ENCODE results near the gene TREH. TPM values are rescaled to one million over a fixed set of nuclear protein-coding genes. Genes with fewer than 3 reads are reported as not detected.
A peak's percentile ranks its signal among the peaks of the same experiment; 100 is the strongest.
"Not testable (repeated sequence)": the region's sequence is repeated elsewhere in the genome, so short reads cannot be mapped to it uniquely, and the experiment has no call there.

Gene TREH
- total RNA-seq, 2 donors from 2014 or later, result not detected

DNA sequence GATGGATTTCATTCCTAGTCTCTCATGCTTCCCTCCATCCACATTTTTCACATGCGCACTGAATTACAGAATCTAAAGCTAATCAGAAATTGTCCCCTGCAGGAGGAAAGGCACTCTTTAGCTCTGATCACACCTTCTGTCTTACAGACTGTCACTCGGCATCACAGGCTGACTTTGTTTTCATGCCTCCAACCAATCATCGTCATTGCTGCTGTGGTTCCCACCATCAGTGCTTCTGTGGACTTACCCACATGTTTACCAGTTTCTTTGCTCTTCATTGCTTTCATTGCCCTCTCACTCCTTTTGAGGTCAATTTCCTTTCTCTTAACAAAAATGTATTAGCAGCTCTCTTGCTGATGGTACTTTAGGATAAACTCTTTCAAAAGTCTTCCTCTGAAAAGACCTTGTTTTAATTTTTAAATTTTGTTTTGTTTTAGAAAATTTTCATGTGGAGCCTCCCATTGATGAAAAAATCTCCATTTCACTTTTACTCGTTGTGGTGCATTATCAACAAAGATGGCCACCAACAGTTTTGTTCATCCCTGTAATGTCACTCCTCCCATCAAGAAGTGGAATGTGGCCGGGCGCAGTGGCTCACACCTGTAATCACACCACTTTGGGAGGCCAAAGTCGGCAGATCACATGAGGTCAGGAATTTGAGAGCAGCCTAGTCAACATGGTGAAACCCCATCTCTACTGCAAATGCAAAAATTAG, 20.2 kb upstream of the TREH start:
- intact Hi-C loops (cut with DNase I), result loop anchor here in 1 of 2 donors (10.0 kb wide), 1 partner anchor 255 kb away; the partner anchor contains the start of gene UPK2
- peak in 1 of 2 donors; percentile 57 for ATAC-seq
- no peak for DNase-seq

DNA sequence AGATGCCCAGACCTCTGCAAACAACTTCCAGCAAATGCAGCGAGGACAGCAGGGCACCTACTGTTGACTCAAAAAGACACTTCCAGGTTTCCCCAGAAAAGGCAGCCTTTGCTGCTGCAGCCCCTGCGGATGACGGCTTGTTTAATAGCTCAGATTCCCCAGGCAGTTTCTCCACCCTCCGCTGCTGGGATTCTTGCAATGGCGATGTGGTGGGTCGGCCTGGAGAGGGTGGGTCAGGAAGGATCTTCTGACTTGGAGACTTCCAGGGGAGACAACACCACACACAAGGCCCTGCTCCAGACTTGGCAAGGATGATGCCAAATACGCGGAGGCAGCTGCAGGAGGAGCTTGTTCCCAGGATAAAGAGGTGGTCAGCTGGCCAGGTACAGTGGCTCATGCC, 17.9 kb upstream of the TREH start:
- DNase-seq (no peak), ATAC-seq (no peak)
- intact Hi-C loops (cut with DNase I), result loop anchor here in 1 of 2 donors (10.0 kb wide), 1 partner anchor 257 kb away; the partner anchor contains the start of gene UPK2

DNA sequence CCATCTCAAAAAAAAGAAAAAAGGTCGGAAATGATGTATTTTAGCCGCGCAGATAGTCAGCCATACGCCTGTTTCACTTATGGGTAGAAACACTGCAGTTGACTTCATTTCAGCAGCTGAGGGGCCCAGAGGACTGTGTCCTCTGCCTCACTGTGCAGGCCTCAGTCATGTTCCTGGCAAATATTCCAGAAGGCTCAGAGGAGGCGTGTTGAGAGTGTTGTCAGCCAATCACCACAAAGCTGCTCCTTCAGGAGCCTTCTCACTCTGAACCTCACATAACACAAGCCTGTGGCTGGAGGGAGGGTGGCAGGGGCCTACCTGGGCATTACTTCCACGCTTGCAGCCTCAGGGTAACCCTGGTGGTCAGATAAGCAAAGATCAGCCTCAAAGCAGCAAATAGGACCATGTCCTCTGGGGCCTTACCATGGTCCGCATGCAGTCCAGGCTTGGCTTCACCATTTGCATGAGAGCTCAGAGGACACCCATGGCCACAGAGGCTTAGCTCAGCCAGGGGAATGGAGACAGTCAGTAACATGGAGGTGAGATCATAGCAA, 17.3 kb upstream of the TREH start:
- DNase-seq, result no peak
- intact Hi-C loops (cut with DNase I), result loop anchor here in 1 of 2 donors (10.0 kb wide), 1 partner anchor 258 kb away; the partner anchor contains the start of gene UPK2
- peak in 1 of 2 donors; percentile 75 for ATAC-seq

DNA sequence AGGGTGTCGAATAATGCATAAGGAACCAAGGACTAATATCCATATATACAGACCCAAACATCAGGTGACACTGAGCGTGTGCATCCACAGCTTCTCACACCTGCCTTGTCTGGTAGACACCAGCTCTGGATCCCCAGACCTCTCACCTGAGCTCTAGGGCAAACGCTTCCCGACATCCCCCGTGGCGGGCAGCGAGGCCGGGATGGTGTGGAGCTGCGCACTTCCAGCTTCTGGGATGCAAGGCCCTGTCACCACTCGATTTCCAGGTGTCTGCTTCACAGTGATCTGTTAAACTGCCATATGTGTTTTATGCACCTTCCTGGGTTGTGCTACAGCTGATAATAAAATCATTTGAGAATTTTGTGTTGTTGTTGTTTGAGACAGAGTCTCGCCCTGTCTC, 15.3 kb upstream of the TREH start:
- intact Hi-C loops (cut with DNase I), result loop anchor here in 1 of 2 donors (10.0 kb wide), 1 partner anchor 260 kb away; the partner anchor contains the start of gene UPK2
- ATAC-seq, result no peak
- DNase-seq, result no peak

DNA sequence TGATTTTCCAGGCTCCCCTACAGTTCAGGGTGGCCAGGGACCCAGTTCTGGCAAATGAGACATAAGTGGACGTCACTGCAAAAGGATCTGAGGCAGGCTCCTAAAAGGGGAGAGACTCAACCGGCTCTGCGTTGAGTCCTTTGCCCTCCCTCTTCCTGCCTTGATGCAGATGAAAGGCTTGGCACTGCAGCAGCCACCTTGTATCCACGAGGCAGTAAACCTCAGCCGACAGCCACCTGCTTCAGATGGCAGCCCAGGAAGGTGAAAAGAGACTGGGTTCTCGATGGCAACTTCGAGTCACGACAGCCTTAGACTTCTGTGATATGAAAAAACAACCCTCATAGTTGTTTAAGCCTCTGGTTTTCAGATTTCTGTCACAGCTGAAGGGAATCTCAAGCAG, 14.7 kb upstream of the TREH start:
- DNase-seq (no peak), ATAC-seq (no peak)
- intact Hi-C loops (cut with DNase I), result loop anchor here in 1 of 2 donors (10.0 kb wide), 1 partner anchor 261 kb away; the partner anchor contains the start of gene UPK2

DNA sequence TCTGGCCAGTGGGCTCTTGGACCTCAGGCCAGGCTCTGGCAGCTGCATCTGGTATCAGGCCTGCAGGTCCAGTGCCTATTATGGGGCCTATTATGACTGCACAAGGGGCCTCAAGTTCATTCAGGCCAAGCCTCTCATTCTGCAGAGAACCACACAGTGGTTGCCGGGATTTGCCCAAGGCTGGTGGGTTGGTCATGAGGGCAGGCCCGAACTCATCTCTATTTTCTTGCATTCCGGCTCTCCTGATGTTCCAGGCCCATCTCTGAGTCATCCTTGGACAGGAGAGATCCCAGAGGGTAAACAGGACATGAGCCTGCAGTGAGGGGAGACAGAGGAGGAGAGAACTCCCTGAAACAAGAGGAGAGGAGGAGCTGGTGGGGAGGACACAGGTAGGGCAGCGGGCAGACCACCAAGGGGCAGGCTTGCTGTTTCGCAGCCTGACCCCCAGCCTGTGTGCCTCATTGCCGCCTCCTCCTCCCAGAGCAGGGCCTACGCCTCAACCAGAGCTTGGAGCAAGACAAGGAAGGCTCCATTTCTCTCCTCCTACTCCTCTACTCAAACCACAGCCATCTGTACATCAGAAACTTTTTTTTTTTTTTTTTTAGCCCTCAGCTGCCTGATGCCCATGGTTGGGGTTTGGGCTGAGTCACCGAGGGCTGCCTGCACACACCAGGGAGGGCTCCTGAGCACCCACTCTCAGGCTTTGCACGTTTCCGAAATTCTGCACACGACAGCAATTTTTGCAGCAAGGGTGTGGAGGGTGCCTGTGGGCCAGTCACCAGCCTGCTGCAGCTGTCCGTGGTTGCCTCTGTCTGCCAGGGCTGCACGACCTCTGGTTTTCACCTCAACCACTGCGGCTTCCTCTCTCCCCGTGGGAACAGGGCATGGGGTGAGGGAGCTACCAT, 12.7 kb upstream of the TREH start:
- intact Hi-C loops (cut with DNase I), result loop anchor here (2.0 to 10.0 kb wide), 3 partner anchors 239 to 265 kb away; partner anchors contain the start of gene UPK2 (in 2 of the 2)
- DNase-seq, result no peak
- no peak for ATAC-seq

DNA sequence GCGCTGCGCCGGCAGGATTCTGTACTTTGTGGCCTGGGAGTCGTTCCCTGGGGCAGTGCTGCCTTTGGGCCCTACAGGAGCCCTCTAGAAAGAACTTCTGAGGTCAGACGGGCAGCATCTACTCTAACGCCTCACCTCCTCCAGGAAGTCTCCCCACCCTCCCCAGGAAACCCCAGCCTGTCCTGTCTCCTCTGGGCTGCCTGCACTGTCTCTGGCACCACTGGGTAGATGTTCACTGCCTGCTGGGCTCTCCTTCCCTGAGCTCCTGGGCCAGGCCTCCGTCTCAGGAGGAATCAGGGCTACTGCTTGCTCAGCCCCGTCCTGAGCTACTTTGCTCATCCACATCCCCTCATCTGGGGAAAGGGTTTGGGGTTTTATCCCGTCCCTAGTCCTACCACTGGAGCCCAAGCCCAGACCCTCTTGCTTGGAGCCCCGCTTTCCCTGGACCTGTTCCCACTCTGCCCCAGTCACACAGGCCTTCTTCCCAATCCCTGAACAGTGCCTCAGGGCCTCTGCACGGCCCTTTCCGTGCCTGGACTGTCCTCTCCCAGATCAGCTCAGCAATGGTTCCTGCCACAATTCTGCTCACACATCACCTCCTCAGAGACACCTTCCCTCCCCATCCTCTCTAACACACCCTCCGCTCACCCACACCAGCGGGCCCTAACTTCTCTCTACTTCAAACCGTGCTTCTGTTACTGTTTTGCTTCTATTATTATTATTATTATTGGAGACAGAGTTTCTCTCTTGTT, 11.3 kb upstream of the TREH start:
- intact Hi-C loops (cut with DNase I), result loop anchor here (2.0 to 10.0 kb wide), 3 partner anchors 240 to 266 kb away; partner anchors contain the start of gene UPK2 (in 2 of the 2)
- no peak for DNase-seq
- ATAC-seq, result peak in 1 of 2 donors; percentile 1

DNA sequence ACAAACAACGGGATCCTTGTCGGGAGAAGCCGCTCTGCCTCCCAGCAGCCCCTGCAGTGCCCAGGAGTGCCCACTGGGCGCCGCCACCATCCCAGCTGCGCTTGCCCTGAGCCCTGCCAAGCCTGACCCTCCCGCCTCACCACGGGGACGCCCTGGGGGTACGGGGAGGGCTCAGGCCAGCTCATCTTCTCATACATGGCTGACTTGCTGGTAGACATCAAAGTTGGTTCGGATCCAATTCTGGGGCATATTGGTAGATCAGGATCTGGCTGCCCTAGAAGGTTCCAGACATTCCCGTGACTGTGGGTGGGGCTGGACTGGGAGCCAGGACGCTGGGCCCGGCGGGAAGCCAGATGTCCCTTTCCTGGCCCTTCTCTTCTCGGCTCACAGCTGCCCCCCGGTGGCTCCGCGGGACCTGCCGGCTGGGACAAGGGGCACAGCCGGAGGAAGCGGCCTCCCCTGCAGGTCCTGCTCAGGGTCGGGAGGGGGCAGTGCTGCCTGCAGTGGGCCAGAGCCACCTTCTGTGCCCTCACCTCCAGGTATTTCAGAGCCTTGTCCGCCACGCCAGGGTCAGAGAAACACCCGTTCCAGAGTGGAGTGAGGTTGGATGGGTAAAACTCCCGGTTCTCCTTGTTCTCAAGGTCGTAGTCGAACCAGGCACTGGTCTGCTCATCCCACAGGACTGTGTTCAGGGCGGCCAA, 10.6 kb upstream of the TREH start:
- DNase-seq, result peak; percentile 86
- intact Hi-C loops (cut with DNase I), result loop anchor here (2.0 to 10.0 kb wide), 3 partner anchors 241 to 267 kb away; partner anchors contain the start of gene UPK2 (in 2 of the 2)
- ATAC-seq, result peak; percentile 96

DNA sequence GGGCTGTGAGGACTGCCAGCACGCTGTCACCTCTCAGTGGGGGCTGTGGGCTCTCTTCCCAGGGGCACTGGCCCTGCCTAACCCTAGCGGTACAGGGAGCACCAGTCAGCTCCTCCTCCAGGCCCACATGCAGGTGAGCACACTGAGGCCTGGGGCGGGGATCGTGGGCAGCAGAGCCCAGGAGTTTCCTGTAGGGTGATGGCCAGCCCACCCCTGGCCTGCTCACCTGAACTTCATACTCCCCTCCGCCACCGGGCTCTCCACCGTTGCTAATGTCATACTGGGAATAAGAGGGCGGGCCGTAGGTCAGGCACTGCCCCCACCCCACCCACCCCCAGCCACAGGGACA, 10.0 kb upstream of the TREH start:
- no peak for DNase-seq
- peak in 1 of 2 donors; percentile 9 for ATAC-seq
- intact Hi-C loops (cut with DNase I), result no loop called here

DNA sequence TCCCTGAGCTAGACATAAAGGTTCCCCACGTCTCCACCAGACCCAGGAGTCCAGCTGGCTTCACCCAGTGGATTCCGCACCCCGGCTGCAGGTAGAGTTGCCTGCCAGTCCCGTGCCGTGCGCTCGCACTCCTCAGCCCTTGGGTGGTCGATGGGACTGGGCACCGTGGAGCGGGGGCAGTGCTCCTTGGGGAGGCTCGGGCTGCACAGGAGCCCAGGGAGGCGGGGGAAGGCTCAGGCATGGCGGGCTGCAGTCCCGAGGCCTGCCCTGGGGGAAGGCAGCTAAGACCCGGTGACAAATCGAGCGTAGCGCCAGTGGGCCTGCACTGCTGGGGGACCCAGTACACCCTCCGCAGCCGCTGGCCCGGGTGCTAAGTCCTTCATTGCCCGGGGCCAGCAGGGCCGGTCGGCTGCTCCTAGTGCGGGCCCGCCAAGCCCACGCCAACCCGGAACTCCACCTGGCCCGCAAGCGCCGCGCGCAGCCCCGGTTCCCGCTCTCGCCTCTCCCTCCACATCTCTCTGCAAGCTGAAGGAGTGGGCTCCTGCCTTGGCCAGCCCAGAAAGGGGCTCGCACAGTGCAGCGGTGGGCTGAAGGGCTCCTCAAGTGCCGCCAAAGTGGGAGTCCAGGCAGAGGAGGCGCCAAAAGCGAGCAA, 9.5 kb upstream of the TREH start:
- no peak for ATAC-seq
- DNase-seq, result no peak
- intact Hi-C loops (cut with DNase I), result no loop called here

DNA sequence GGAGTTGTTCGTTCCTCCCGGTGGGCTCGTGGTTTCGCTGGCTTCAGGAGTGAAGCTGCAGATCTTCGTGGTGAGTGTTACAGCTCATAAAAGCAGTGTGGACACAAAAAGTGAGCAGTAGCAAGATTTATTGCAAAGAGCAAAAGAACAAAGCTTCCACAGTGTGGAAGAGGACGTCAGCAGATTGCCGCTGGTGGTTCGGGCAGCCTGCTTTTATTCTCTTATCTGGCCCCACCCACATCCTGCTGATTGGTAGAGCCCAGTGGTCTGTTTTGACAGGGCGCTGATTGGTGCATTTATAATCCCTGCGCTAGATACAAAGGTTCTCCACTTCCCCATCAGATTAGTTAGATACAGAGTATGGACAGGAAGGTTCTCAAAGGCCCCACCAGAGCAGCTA, 8.9 kb upstream of the TREH start:
- intact Hi-C loops (cut with DNase I); ATAC-seq; DNase-seq: not testable (repeated sequence)

DNA sequence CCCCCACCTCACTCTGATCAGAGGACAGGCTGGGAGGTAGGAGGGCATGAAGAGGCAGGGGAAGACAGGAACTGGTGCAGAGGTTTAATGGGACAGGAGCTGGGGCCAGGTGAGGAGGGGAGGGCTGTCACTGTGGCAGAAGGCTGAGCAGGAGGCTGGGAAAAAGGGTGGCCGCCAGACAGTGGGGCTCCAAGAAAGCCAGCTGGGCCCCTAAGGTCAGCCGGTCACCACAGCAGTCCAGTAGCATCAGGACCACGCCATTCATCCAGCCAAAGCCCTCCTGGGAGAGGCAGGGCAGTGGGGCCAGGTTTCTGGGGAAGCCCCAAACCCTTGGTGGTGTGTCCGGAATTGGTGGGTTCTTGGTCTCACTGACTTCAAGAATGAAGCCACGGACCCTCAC, 8.5 kb upstream of the TREH start:
- DNase-seq, result no peak
- intact Hi-C loops (cut with DNase I), result no loop called here
- ATAC-seq, result no peak

DNA sequence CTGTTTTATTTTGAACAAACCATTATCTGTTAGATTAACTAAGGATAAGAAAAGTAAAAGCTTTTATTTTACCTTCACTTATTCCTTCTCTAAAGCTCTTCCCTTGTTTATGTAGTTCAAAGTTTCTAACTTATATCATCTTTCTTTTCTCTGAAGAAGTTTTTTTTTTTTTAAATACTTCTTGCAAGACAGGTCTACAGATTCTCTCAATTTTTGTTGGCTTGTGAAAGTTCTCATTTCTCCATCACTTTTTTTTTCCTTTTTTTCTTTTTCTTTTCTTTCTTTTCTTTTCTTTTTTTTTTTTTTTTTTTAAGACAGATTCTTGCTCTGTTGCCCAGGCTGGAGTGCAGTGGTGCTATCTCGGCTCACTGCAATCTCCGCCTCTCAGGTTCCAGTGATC, 4.7 kb upstream of the TREH start:
- DNase-seq (no peak), ATAC-seq (no peak)
- intact Hi-C loops (cut with DNase I), result no loop called here

DNA sequence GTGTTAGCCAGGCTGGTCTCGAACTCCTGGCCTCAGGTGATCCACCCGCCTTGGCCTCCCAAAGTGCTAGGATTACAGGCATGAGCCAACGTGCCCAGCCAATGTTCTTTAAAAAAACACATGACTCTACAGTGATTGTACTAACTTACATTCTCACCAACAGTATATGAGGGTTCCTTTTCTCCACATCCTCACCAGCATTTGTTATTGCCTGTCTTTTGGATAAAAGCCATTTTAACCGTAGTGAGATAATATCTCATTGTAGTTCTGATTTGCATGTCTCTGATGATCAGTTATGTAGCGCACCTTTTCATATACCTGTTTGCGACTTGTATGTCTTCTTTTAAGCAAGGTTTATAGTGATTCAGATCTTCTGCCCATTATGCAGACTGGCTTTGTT, 3.5 kb upstream of the TREH start:
- ATAC-seq; intact Hi-C loops (cut with DNase I); DNase-seq: not testable (repeated sequence)

DNA sequence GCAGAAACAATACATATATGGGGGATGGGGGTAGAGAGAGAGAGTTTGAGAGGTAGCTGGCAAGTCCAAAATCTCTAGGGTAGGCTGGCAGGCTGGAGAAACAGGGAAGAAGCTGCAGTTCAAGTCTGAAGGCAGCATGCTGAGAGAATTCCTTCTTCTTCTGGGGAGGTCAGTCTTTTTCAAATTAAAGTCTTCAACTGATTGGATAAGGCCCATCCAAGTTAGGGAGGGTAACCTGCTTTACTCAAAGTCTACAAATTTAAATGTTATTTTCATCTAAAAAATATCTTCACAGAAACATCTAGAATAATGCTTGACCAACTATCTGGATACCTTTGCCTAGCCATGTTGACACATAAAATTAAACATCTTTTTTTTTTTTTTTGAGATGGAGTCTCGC, 2.9 kb upstream of the TREH start:
- DNase-seq, result no peak
- intact Hi-C loops (cut with DNase I), result no loop called here
- ATAC-seq, result no peak

DNA sequence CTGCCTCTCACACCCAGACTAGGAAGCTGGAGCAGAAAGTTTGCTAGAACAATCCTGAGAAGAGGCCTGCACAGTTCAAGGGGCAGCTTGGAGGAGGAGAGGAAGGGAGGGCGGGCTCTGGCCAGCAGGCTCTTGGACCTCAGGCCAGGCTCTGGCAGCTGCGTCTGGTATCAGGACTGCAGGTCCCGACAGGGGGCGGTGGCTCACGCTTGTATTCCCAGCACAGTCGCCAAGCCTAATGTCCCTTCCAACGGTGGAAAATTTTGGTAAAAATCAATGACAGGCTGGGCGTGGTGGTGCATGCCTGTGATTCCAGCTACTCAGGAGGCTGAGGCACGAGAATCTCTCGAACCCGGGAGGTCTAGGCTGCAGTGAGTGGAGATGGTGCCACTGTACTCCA, 542 bp downstream of the TREH start:
- peak; percentile 63 to 74 for ATAC-seq

DNA sequence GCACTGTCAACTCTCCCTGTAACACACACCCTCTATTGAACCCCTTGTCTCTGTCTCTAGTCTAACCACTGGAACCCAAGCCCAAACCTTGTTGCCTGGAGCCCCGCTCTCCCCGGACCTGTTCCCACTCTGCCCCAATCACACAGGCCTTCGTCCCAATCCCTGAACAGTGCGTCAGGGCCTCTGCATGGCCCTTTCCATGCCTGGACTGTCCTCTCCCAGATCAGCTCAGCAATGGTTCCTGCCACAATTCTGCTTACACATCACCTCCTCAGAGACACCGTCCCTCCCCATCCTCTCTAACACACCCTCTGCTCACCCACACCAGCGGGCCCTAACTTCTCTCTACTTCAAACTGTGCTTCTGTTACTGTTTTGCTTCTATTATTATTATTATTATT, 1.5 kb downstream of the TREH start:
- intact Hi-C loops (cut with DNase I), result no loop called here
- DNase-seq, result no peak
- no peak for ATAC-seq

More for the DNA sequence above, 542 bp downstream of the TREH start:
- peak; percentile 80 for DNase-seq
- intact Hi-C loops (cut with DNase I), result not testable (repeated sequence)

DNA sequence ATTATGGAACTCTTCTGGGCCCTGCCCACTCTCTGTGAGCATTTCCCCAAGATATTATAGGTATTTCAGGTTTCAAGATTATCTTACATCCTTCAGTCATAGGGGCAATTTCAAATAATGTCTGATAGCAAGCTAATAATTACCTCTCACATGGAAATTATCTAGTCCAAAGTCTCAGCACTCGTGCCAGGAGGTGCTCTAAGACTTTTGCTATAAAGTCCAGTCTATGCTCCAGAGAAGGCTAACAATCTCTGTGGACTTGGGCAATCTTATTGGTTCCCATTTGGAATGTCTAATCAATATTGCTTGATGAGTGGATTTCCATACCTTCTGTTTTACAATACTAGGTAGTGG, 5.4 kb downstream of the TREH start:
- DNase-seq (no peak), ATAC-seq (no peak)
- intact Hi-C loops (cut with DNase I), result no loop called here

All from left cardiac atrium (tissue), 4 donors.